Activated CD8-positive, alpha-beta memory T cell treated with anti-CD3 and anti-CD28 coated beads for 1 hour (primary cell): Measurements from ENCODE around the gene MAB21L3.
A peak's percentile ranks its signal among the peaks of the same experiment; 100 is the strongest.

ENCODE experiments used
- DNase-seq, 2 donors: peaks; one replicate each; pipeline ENCODE4 v3.0.0-alpha.2; 2020; ENCODE audit warnings: low read depth in 1 of 2; ENCODE audit errors: extremely low read depth in 1 of 2

The MAB21L3 gene

DNA sequence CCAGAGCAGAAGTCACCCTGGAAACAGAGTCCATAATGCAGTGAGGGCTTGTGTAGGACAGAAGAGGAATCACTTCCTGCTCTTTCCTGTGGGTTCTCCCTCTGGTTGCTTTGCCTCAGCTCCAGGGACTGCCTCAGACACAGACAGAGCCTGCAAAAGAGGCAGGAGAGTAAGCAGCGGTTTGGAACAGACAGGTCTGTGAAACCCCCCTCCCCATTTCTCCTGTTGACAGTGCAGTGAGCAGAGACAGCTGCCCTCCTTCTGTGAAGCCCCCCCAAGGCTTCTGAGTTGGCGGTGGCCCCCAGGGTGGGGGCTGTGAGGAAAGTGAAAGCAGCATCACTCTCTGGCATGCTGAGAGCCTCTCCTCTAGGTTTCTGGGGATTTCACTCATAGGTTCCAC lies 53.0 kb downstream of the MAB21L3 start:
- no peak for DNase-seq

DNA sequence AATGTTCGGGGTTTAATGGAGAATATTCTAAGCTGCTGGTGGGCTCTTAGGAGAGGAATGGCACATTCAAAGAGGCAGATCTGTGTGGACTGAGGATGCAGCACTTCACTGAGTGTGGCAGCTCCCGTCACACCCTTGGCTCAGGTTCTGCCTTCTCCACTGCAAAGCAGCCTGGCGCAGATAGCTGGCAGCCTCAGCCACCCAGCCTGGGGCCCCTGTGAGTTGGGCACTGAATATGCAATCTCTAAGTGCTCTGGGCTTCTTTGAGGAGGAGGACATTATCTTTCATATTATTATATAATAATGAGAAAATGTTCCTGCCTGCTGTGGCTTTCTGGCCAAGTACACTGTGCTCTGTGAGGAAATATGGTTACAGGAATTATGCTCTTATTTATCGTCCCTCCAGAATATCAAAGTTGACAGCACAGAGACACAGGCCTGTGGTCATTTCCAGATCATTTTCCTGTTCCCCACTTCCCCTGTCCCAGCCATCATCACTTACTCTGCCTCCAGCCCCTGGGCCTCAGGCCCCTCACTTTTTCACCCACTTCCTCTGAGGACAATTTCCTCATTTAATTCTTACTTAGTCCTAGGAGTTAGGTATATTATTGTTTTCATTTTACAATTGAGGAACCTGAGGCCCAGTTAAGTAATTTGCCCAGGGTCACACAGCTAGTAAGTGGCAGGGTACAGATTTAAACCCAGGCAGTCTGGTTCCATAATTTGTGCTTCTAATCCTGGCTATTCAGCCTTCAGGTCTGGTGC lies 53.6 kb downstream of the MAB21L3 start:
- no peak for DNase-seq

DNA sequence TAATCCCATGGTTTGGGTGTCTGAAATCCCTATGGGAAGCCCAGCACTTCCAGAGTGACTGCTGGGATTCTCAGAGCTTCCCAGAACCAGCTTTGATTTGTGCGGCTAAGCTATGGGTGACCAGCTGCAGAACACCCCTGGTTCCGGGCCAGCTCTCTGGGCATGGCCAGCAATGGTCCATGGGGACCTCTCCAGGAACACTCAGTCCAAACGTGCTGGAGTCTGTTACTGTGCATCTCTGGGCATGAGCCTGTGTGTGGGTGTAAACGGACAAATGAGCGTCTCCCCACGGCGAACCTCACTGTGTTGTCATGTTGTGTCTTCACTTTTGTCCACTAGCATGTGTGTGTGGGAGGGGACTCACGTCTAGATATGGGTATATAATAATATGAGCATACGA lies 54.4 kb downstream of the MAB21L3 start:
- DNase-seq = no peak

DNA sequence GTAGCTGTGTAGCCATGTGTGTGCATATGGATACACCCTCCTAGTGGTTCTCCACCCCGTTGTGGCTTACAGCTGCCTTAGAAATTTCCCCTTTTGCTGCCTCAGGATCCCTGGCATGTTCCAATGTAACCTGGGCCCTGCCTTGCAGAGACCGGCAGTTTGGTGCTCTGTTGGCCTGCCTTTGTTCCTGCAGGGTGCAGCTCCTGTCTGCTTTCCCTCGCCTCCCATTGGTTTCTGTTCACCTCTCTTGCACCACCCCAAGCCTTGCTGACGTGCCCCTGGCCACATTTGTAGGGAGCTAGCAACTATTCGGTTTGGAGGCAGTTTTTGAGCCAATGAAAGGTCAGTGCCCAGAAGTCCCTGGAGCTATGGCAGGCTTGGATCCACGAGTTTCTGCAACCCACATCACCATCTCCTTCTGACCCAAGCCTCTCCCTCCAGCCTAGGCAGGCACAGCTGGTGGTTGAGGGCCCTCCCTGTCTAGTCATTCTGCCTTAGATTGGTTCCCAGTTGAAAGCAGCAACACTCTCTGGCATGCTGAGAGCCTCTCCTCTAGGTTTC lies 54.9 kb downstream of the MAB21L3 start:
- DNase-seq = no peak

DNA sequence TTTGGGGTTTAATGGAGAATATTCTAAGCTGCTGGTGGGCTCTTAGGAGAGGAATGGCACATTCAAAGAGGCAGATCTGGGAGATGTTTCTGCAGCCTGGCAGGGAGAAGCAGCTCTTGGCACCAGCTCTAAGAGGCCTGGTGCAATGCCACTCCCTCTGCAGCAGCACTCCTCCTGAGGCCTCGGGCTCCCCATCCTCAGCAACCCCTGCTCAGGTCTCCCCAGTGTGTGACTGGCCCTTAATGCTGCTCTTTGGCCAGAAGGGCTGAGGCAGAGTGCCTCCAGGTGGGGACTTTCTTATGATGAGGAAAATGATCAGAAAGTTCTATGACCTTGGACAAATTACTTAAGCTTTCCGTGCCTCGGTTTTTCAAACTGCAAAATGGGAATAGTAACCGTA lies 55.5 kb downstream of the MAB21L3 start:
- no peak for DNase-seq

DNA sequence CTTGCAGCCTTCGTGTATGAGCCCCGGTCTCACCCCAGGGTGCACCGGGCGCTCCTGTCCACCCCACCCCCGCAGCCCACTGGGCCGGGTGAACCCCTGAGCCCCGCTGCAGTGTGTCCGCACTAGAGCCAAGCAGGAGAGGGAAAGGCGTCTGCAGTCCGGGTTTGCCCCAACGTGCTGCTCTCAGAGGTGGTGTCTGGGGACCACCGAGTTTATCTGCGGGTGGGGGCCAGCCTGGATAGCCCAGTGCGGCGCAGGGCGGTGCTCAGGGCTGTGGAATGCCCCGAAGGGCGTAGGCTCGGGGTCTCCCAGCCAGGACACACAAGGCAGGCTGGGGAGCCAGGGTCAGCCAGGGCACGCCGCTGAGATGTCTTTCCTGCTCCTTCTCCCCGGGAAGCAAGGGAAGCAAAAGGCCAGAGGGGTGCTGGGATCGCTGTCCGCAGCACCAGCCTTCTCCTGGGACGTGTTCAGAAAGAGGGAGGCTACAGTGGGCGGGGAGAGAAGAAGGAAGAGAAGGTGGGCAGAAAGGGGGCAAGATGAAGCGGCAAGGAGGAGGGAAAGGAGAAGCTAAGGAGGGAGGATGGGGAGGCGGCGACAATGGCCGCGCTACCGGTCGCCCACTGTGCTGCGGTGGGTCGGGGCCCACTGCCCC lies 56.6 kb downstream of the MAB21L3 start:
- DNase-seq = no peak

DNA sequence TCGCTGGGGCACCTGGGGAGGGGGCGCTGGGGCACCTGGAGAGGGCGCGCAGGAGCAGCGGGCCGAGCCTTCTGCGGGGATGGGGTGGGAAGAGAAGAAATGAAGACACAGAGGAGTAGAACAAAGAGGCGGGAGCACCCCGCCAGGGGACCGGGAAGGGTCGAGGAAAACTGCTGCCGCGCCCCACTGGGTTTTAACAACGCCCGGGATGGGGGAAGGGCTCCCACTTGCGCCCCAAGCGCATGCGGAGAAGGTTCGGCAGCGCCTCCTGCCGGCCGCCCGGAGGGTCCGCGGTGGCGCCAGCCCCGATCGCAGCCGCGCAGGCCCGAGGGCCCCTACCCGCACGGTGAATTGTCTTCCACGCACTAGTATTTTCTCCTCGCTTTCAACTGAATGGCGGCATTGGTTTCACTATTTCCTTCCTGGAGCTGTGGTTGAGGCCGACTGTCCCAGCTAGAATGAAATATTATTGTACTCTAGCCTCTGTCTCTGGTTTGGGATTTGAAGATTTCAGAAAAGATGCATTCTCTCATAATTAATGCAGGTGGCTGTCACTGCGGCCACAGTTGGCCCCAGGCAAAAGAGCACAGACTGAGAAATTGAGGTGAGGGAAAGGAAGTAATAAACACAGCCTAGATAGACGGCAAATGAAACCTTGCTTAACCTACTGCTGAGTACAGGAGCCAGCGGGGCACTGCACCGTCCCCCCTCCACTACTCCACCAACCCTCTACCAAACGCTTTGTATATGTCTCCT lies 57.3 kb downstream of the MAB21L3 start:
- peak; percentile 60 to 82 for DNase-seq

DNA sequence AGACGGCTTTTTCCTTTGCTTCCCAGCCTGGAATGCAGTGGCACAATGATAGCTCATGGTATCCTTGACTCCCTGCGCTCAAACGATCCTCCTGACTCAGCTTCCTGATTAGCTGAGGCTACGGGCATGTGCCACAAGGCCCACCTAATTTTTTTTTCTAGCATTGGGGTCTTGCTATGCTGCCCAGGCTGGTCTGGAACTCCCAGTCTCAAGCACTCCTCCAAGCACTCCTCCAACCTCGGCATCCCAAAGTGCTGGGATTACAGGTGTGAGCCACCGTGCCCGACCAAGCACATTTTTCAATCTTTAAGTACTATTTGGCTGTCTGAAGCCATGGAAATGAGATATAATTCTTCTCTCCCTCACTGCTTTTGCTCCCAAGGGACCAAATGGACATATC lies 58.7 kb downstream of the MAB21L3 start:
- no peak for DNase-seq

DNA sequence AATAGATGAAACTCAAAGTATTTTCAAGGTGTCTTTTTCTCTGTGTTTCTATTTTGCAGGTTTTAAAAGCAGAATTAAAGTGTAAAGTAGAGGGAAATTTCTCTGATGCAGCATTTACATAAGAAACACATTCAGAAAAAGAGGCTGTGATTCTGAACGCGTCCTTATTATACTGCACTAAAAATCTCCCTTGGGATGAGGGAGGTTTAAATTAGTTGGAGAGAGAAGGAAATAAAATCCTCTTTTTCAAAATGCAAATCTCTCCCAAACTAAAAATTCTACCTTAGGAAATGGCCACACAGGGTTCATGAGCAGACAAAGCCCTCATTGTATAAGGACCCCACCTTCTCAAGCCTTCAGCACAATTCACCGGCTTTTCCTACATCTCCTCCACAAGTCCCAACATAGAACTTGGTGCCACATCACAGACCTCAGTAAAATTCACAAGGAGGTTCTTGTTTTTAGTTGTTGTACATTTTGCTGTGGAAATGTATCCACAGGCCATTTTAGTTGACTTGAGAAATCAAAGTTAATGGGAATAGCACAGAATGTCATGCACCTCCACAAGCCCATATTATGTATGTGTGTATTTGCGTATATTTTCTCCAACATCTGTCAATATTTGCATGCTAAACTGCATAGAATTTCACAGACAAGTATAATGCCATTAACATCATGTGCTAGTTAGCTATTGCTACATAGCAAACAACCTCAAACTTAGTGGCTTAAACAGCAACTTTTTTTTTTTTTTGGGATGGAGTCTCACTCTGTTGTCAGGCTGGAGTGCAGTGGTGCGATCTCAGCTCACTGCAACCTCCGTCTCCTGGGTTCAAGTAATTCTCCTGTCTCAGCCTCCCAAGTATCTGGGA lies 59.8 kb downstream of the MAB21L3 start:
- no peak for DNase-seq

DNA sequence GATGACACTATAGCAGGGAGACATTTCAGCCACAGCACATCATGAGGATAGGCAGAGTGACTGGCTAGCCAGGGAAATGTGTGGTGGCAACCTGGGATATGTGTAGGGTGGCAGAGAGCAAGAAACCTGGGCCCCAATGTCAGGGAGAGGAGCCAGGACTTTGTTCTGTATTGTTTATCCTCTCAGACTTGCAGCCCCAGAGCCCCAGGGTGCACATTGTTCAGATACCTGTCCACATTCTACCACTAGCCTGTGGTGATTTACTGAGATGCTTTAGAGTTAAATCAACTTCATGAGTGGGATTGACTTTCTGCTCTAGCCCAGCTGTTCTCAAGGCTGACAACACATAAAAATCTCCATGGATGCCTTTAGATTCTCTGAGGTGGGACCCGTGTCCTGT lies 61.5 kb downstream of the MAB21L3 start:
- no peak for DNase-seq

DNA sequence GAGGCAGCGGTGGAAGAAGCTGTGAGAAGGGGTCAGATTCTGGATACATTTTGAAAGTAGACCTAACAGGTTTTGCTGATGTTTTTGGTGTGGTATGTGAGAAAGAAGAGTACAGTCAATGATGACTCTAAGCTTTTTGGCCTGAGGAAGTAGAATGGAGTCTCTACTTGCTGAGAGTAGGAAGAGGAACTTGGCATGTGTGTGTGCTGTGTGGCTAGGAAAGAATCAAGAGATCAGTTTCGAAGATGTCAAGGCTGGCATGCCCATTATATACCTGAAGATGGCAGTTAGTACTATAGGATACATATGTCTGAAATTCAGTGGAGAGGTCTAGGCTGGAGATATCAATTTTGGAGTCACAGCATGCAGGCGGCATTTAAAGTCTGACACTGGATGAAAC lies 64.4 kb downstream of the MAB21L3 start:
- no peak for DNase-seq

DNA sequence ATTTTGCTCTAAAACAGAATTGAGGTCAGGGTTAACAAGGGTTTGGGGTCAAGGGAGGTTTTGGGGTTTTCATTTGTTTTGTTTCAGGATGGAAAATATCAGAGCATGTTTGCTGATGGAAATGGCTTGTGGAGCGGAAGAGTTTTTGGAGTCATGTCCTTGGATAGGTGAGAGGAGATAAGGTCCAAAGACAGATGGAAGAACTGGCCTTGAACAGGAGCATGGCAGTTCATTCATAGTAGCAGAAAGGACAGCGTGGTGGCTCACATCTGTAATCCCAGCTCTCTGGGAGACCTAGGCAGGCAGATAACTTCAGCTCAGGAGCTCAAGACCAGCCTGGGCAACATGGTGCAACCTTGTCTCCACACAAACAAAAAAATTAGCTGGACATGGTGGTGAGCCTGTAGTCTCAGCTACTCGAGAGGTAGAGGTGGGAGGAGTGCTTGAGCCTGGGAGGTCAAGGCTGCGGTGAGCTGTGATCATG lies 65.1 kb downstream of the MAB21L3 start:
- DNase-seq = no peak

DNA sequence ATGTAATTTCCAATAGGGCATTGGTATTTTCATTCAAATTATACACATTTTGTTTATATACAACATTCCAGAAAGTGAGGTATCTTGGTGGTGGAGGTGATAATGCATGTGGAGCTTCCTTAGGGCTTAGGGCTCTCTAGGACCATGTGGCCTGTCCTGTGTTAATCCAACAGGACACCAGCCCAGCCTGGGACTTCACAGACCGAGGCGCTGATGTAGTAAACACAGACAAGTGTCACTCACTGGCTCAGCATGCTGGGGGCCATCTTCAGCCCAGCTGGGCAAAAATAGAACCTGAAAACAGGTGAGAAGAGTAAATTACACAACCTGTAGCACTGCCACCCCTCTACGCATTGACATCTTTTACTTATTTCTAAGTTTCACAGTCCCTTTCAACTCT lies 66.7 kb downstream of the MAB21L3 start:
- DNase-seq = no peak

DNA sequence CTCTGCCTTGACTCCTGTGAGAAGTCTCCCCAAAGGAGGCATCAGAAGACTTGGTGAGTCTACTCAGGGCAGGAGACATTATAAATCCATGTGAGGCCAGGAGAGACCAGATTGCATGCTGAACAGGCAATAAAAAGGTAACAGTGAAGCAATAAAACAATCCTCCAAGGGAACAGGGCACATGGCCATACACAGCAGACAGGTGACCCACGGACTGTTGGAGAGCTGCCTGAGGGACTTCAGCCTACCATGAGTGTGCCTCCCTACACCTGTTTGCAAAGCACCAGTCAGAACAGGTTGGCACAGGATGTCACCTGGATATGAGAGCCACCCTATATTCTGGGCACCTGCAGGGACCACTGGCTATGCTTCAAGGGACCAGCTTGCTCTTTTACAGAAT lies 67.6 kb downstream of the MAB21L3 start:
- DNase-seq = no peak

DNA sequence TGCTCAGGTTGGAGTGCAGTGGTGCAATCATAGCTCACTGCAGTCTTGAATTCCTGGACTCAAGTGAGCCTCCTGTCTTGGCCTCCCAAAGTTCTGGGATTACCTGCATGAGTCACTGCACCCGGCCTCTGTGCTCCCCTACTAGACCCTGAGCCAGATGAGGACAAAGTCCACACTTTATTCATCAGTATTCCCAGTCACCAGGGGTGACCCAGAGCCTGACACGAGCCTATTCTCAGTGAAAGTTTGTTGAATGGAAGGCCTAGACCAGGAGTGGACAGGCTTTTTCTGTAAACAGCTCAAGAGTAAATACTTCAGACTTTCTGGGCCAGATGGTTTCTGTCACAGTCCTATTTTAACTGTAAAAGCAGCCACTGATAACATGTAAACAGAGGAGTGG lies 68.2 kb downstream of the MAB21L3 start:
- no peak for DNase-seq

DNA sequence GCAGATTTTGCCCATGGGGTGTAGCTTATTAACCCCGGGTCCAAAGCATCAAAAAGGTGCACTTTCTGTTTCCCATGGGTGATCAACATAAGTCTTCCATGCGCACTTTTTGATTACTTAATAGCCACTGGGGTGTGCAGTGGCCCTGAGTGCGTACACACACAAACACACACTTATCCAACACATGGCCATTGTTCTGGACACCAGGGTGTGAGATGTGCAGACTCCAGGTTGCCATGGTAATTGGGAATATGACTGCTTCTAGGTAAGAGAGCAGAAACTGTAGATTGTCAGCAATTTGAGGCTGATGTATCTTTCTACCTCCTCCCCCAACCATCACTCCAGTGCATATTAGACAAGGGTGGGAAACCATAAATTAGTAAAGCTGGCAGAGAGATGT lies 68.8 kb downstream of the MAB21L3 start:
- DNase-seq = no peak

DNA sequence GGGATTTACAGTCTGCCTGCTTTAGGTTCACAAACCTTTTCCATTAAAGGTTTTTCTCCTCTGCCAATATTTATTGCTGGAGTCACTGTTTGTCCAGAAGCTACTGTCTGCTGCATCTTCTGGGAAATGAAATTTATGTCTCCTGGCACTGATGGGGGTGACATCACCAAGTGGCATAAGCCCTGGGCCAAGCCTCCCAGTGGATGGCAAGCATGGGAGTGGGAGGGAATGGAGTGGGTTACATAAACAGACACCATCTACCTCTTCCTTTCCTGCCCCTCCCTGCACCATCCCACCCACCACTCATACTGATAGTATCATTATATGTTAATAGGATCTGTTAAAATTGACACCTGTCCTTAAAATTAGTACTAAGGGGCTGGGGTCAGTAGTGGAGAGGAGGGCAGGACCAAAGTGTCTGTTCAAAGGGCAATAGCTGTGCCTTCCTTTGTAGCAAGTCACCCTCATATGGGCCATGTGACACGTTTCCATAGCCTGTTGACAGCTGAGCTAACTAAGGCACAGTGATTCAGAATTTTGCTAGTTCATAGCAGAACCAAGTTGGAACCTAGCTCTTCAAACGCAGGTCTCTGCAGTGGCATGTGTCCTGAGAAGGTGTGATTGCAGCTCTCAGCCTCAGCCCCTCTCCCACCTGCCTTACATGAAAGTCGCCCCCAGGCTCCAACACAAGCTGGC lies 71.0 kb downstream of the MAB21L3 start:
- DNase-seq = no peak
